Muscle of arm (tissue), 14 donors: ENCODE measurements around the gene PIRT. TPM values are rescaled to one million over a fixed set of nuclear protein-coding genes. Genes with fewer than 3 reads are reported as not detected.
"Not testable (repeated sequence)": the region's sequence is repeated elsewhere in the genome, so short reads cannot be mapped to it uniquely, and the experiment has no call there.

ENCODE experiments used
- DNase-seq: peaks from one replicate; pipeline ENCODE4 v3.0.0-alpha.2; 2013
- long read RNA-seq, 11 donors: transcript quantifications; one replicate each; lab custom pipeline, GENCODE V29; 2026
- polyA plus RNA-seq, 12 donors: library from polyadenylated mRNA; unstranded; fragments of 120-200 nt; gene quantifications; one replicate each; pipeline ENCODE4 v1.2.1, GENCODE V29; 2013; ENCODE audit not compliant: insufficient read length in 12 of 12

The PIRT gene
- polyA plus RNA-seq: under 1 TPM in 8 of 12 donors, not detected in 4; 0.04 to 0.22 (median 0.11) TPM
- long read RNA-seq, donor 1, partial matches to known transcripts: 0 of 4 reads
- long read RNA-seq, donor 1, other reads (novel, unspliced or antisense): 0 of 4 reads
- long read RNA-seq, donor 2: 0 reads
- long read RNA-seq, donor 3: 0 reads
- long read RNA-seq, donor 4: 0 reads
- long read RNA-seq, donor 5: 0 reads
- long read RNA-seq, donor 6: 0 reads
- long read RNA-seq, donor 7: 0 reads
- long read RNA-seq, donor 8: 0 reads
- long read RNA-seq, donor 9: 0 reads
- long read RNA-seq, donor 10: 0 reads
- long read RNA-seq, donor 11: 0 reads

- DNase-seq: no peak
These were observed at the start of gene PIRT for GRCh38 chr17:10837921-10838320. TSS of gene PIRT (minus strand) at chr17:10838087. CDS start at chr17:10825645, 12,442 bp downstream.

DNA sequence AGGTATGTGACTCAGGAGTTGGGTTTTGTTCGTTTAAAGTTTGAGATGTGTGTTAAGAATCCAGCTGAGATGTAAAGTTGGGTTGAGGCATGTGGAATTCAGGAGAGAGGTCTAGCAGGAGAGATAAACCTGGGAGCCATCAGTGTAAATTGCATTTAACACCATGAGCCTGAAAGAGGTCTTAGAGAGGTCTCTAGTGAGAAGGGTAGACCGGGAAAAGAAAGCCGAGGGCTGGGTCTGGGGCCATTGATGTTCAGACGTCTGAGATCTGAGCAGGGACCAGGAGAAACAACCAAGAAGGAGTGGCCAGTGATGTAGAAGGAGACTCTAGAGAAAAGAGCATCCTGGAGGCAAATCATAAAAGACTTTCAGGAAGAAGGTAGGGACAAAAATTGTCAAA lies 44.1 kb upstream of the PIRT start:
- no peak for DNase-seq

DNA sequence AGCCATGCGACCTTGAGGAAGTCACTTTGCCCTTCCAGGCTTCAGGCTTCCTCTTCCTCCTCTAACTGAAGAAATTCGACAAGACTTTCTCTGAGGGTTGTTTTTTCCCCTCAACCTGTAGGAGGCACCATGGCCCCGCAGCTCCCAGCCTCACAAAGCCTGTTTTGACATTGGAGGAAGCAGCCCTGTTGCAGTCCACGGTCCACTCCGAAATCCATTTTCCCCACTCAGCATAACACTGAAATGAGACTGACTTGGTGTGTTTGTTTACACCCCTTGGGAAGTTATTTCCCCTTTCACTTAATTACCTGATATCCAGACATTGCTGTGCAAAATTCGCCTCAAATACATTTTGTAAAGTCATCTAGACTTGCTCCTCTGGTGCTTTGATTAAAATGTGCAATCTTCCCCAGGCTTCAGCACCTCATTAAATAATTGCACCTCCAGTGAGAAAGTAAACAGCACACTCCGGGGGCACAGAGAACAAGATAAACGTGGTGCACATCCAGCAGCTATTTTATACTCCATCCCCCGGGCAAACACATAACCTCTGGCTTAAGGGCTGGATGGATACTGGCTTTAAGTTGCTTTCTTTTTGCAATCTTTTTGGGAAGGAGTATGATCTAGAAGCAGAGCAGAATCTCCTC lies 41.4 kb upstream of the PIRT start:
- DNase-seq: peak; percentile 51

GRCh38 chr17:10875984-10876555 lies 38.2 kb upstream of the PIRT start:
- peak; percentile 15 for DNase-seq

DNA sequence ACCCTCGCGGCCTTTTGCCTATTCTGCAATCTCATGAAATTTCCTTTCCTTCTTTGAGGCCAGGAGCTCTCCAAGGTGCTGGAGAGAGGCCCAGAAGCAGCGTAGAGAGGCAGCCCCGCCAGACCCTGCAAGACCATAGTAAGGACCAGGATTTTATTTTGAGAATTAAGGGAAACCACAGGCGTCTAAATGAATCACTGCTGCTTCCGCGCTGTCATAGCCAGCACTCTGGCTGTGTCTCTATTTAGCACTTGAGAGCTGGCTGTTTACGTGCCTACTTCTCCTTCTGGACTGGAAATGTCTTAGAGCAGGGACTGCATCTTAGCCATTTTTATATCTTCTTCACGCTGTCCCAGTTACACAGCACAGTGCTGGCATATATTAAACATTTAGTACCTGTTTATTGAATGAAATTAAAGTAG lies 37.6 kb upstream of the PIRT start:
- peak; percentile 52 for DNase-seq

- DNase-seq: no peak
These were observed 34.0 kb upstream of the PIRT start for GRCh38 chr17:10871914-10872313.

- DNase-seq: no peak
These were observed 32.6 kb upstream of the PIRT start for GRCh38 chr17:10870336-10871050.

DNA sequence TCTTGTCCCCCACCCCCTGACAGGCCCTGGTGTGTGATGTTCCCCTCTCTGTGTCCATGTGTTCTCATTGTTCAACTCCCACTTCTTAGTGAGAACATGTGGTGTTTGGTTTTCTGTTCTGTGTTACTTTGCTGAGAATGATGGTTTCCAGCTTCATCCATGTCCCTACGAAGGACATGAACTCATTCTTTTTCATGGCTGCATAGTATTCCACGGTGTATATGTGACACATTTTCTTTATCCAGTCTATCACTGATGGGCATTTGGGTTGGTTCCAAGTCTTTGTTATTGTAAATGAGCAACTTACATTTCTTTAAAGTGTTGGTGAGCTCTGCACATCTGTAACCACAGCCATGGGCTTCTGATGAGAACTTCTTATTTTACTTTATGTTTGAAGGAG lies 30.9 kb upstream of the PIRT start:
- DNase-seq: not testable (repeated sequence)

DNA sequence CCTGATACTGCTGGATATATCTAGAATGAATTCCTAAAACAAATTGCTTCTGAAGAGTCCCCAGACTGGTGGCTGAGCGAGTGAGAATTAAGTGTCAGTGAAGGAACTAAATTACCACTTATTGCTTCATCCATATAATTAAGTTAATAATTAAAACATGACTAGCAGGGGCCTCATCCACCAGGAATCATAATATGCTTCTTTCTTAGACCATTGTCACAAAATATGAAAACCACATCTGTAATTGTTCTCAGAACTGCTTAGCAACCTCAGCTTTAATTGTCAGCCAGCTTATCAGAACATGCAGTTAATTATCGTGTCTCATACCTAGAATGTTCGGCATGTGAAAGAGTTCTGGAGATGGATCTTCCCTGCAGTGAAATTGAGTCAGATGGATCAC lies 21.2 kb upstream of the PIRT start:
- DNase-seq: no peak

- no peak for DNase-seq
These were observed 20.1 kb upstream of the PIRT start for GRCh38 chr17:10857976-10858375.

- DNase-seq: not testable (repeated sequence)
These were observed 8.7 kb upstream of the PIRT start for GRCh38 chr17:10846636-10847035.

DNA sequence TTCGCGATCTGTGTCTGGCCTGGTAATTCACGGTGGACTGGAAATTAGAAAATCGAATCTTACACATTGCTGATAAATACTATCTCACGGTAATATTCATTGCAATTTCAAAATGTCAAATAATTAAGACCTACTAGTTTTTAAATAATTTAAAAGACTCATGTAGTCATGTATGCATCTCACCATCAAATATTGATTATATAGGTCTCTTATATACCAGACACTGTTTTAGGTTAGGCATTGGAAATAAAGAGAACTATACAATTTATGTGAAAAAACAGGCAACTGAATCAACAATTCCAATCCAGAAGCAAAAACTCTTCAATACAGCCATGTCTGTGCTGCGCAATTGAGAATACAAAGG lies 7.5 kb upstream of the PIRT start:
- no peak for DNase-seq

DNA sequence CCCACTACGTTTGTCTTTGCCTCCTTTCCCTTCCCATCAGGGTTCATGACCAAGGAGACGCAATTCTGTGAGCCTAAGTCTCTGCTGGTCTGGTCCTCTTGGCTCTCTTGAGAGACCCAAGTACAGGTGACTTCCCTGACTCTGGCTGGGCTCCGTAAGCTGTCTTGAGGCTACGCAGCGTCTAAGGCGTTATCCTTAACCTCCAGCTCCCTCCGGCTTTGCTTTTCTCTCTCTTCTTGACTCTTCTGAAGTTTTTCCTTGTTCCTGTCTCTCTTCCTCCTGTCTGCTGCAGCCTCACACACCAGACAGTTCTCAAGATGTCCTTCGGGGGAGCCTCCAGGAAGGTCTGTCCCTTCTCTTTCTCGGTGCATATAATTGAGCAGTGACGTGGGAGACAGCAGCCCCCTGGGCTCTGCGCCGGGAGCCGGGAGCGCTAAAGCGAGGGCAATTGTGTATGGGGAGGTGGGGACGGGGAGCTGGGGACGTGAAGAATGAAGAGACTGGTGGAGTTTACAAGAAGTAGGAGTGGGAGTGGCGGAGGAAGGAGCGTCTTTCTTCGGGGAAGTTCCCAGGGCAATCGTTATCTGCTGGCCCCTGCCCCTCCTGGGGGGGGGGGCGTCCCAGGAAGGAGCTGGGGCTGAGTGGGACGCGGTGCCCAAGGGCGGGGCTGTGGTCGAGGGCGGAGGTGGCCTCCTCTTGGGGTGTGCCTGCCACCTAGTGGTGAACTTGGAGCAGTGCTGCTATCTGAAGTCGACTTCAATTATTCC lies 6.9 kb upstream of the PIRT start:
- DNase-seq: peak; percentile 76

GRCh38 chr17:10843811-10844210 lies 5.9 kb upstream of the PIRT start:
- DNase-seq: no peak

DNA sequence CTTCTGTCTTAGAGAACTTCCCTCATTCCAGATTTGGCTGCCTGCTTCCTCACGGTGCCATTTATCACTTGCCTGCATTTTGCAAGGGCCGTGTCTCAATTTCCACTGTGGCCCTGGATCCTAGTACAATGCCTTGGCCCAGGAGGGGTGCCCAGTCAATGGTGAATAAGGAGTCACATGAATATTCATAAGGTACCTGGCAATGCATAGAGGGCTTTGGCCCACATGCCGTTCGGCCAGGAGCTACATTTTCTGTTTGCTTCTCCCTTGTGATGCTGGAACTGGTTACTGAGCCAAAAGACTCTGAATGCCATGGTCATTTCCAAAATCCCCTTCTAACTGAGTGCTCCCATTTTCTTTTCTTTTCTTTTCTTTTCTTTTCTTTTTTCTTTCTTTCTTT lies 4.8 kb upstream of the PIRT start:
- no peak for DNase-seq

- no peak for DNase-seq
These were observed 795 bp upstream of the PIRT start for GRCh38 chr17:10838682-10839081.

DNA sequence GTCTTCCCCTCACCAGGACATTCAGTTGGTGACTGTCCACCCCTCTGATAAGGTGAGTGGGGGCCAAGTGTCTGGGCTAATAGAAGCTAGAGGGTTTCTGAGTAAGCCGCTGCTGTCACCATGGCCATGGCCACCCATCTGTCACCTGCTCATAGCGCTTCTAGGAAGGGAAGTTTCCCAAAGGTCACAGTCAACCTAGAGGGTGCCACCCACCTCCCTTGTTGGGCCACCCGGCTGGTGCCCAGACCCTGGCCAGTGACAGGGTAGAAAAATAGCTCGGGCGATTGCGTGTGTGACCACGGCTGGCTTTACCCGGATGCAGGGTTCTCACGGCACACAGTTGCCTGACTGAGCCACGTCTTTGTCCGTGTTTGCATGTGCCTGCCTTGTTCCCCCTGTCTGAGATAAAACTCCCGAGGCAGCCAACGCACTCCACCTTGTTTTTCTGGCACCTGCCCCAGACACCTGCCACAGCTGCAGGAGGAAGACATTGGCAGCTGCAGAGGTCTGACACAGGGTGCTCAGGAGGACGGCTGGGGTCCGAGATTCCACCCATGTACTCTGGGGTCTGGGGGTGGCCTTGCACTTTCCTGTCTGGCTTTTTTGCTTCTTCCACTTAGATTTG lies 809 bp downstream of the PIRT start:
- DNase-seq: no peak

- no peak for DNase-seq
These were observed 1.7 kb downstream of the PIRT start for GRCh38 chr17:10836145-10836544.

- DNase-seq: no peak
These were observed 6.2 kb downstream of the PIRT start for GRCh38 chr17:10831696-10832095.

DNA sequence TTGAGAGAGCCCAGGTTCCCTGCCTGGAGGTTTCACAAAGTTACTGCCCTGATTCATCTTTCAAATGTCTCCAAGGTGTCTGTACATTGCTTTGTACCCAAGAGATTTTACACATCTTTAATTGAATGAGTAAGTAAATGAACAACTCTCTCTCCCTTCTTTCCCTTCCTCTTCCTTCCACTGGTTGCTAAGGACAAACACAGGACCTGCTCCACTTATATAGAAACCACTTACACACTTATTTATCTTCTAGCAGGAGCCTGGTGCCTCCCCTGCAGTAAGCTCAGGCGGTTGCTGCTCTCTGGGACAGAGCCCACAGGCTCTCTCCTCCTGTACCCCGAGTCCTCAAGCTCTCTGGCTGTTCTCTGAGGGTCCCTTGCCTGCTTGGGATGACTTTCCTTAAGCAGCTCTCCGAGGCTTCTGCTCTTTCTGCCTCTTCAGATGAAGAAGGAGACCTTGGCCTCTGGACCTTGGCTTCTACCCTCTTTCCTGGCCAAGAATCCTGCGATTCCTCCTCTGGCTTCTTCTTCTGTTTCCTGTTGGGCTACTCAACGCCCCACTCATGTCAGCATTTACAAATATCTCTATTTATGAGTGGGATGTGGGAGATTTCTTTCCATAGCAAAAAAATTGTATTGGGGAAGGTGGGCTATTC lies 9.9 kb downstream of the PIRT start:
- DNase-seq: no peak

GRCh38 chr17:10824874-10825273 lies 13.0 kb downstream of the PIRT start:
- DNase-seq: no peak
